ENCODE measurements around the gene PCSK6. TPM values are rescaled to one million over a fixed set of nuclear protein-coding genes. Genes with fewer than 3 reads are reported as not detected.

Gene PCSK6
- total and polyA plus RNA-seq, 7 donors = 2.9 to 10.3 (median 6.4) TPM

GRCh38 chr15:101313041-101313761 is 176.3 kb downstream of the PCSK6 start:
- intact Hi-C loops (cut with DNase I) = no loop called here
- H3K4me3 ChIP-seq = no peak overlapping the region
- H3K27me3 ChIP-seq = peaks cover 0 to 12% (median 0%) of the 10 kb centered on the region in 3 donors
- no peaks in the 10 kb centered on the region for H3K4me1 ChIP-seq
- 92 to 94% methylated on average over 21 of the region's 21 CpGs for WGBS, 2 donors
- TF ChIP-seq CTCF (IDR thresholded peaks at IDR 0.05) = no peak
- TF ChIP-seq POLR2A (IDR thresholded peaks at IDR 0.05) = no peak
- TF ChIP-seq EP300 (IDR thresholded peaks at IDR 0.05) = no peak
- TF ChIP-seq POLR2AphosphoS5 (IDR thresholded peaks at IDR 0.05) = no peak
- peak; percentile 53 for DNase-seq
- H3K9me3 ChIP-seq = no peaks in the 10 kb centered on the region
- H3K27ac ChIP-seq = no peak overlapping the region
- no peaks in the 10 kb centered on the region for H3K36me3 ChIP-seq

DNA sequence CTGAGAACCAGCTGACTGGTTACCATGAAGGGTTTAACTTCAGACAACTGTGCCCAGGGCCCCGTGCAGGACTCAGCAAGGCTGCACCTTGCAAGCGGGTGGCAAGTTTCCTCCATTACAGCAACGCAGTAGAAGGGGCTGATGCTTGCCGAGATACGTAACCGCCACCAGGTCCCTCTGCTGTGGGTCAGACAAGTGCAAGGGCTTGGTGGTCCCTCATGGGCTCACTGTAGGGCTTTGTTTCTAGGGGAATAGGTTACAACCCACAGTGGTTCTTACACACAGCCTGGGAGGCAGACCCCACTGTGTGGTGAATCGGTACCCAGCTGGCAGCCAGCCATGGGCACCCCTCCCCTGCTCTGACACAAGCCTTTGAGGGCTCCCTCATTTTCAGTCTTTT is 179.0 kb downstream of the PCSK6 start:
- no peaks in the 10 kb centered on the region for H3K36me3 ChIP-seq
- TF ChIP-seq POLR2AphosphoS5 (IDR thresholded peaks at IDR 0.05) (no peak), EP300 (IDR thresholded peaks at IDR 0.05) (no peak), POLR2A (IDR thresholded peaks at IDR 0.05) (no peak)
- intact Hi-C loops (cut with DNase I) = no loop called here
- no peak overlapping the region for H3K4me3 ChIP-seq
- no peak for DNase-seq
- no peaks in the 10 kb centered on the region for H3K4me1 ChIP-seq
- peaks cover 0 to 15% (median 0%) of the 10 kb centered on the region in 3 donors for H3K27me3 ChIP-seq
- H3K27ac ChIP-seq = no peak overlapping the region
- WGBS, 2 donors = 95 to 96% methylated on average over 7 of the region's 7 CpGs
- no peaks in the 10 kb centered on the region for H3K9me3 ChIP-seq

- no peak for DNase-seq
- H3K4me3 ChIP-seq = no peak overlapping the region
- TF ChIP-seq POLR2A (IDR thresholded peaks at IDR 0.05) (no peak), POLR2AphosphoS5 (IDR thresholded peaks at IDR 0.05) (no peak), EP300 (IDR thresholded peaks at IDR 0.05) (no peak), CTCF (IDR thresholded peaks at IDR 0.05) (no peak)
- WGBS, 2 donors = 94 to 97% methylated on average over 7 of the region's 7 CpGs
- peaks cover 0 to 15% (median 0%) of the 10 kb centered on the region in 3 donors for H3K27me3 ChIP-seq
- no peaks in the 10 kb centered on the region for H3K4me1 ChIP-seq
- H3K9me3 ChIP-seq = no peaks in the 10 kb centered on the region
- no peak overlapping the region for H3K27ac ChIP-seq
- intact Hi-C loops (cut with DNase I) = no loop called here
- H3K36me3 ChIP-seq = no peaks in the 10 kb centered on the region
Measured at GRCh38 chr15:101310161-101310480, 179.4 kb downstream of the PCSK6 start.

DNA sequence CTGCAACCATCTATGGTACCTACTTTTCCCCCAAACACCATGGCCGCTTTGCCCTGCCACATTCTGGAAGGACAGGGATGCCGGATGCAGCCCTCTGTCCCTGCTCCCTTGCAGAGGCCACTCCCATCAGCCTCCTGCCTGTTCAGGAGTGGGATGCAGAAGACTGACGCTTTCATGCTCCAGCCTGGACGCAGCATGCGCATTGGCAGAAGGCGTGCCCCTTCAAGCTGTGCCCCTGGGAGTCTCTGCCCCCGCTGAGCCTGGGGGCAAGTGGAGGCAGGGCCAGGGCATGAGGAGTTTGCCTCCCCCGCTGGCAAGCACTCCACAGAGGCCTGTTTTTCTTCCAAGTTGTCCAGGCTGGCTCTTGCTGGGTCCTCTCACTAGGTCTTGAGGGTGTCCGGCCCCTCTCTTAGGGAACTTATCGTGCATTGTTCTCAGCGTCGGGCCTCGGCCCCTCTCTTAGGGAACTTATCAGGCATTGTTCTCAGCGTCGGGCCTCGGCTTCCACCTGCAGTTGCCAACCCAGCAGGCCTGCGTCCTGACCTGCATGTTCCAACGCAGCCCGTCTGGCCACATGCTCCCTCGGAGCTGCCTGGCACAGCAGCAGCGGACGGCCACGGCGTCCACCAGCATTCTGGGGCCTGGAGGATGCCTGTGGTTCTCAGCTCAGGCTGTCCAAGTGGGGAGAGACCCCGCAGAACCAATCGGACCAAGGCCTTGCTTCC is 179.9 kb downstream of the PCSK6 start:
- no peak overlapping the region for H3K4me3 ChIP-seq
- H3K9me3 ChIP-seq = no peaks in the 10 kb centered on the region
- intact Hi-C loops (cut with DNase I) = no loop called here
- peak; percentile 36 for DNase-seq
- TF ChIP-seq POLR2A (IDR thresholded peaks at IDR 0.05) (no peak), EP300 (IDR thresholded peaks at IDR 0.05) (no peak), CTCF (IDR thresholded peaks at IDR 0.05) (no peak), POLR2AphosphoS5 (IDR thresholded peaks at IDR 0.05) (no peak)
- peaks cover 0 to 15% (median 0%) of the 10 kb centered on the region in 3 donors for H3K27me3 ChIP-seq
- H3K36me3 ChIP-seq = no peaks in the 10 kb centered on the region
- H3K27ac ChIP-seq = no peak overlapping the region
- H3K4me1 ChIP-seq = no peaks in the 10 kb centered on the region
- 90 to 95% methylated on average over 26 of the region's 26 CpGs for WGBS, 2 donors

- H3K9me3 ChIP-seq = no peaks in the 10 kb centered on the region
- intact Hi-C loops (cut with DNase I) = no loop called here
- H3K36me3 ChIP-seq = no peaks in the 10 kb centered on the region
- DNase-seq = peak; percentile 46
- 85 to 90% methylated on average over 20 of the region's 20 CpGs for WGBS, 2 donors
- no peak for TF ChIP-seq EP300 (IDR thresholded peaks at IDR 0.05)
- TF ChIP-seq CTCF (IDR thresholded peaks at IDR 0.05) = no peak
- no peak for TF ChIP-seq POLR2AphosphoS5 (IDR thresholded peaks at IDR 0.05)
- TF ChIP-seq POLR2A (IDR thresholded peaks at IDR 0.05) = no peak
- H3K4me3 ChIP-seq = no peak overlapping the region
- H3K27ac ChIP-seq = no peak overlapping the region
- H3K4me1 ChIP-seq = no peaks in the 10 kb centered on the region
- H3K27me3 ChIP-seq = peaks cover 0 to 15% (median 0%) of the 10 kb centered on the region in 3 donors
Measured at GRCh38 chr15:101308604-101309435, 180.7 kb downstream of the PCSK6 start.

Measured in sigmoid colon (tissue), 7 donors.